Measurements from ENCODE around the gene NCOA1. TPM values are rescaled to one million over a fixed set of nuclear protein-coding genes. Genes with fewer than 3 reads are reported as not detected.

Gene NCOA1
- total RNA-seq, 1 donor from 2014 or later = 148 TPM

DNA sequence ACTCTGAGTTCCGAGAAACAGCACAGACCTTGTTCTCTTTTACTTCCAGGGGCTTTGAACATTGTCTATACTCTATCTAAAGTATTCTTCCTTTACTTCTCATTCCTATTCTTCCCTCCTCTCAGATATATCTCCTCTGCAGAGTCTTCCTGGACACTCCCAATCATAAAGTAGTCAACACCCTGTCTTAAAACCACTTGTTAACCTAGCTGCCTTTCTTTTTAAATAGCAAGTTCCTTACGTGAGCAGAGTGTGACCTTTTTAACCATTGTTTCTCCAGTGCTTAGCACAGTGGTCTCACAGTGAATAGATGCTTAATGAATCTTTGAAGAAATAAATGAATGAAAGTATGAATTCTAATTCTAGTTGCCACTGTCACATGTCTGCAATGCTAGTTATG lies 254.8 kb downstream of the NCOA1 start:
- no peak for DNase-seq

DNA sequence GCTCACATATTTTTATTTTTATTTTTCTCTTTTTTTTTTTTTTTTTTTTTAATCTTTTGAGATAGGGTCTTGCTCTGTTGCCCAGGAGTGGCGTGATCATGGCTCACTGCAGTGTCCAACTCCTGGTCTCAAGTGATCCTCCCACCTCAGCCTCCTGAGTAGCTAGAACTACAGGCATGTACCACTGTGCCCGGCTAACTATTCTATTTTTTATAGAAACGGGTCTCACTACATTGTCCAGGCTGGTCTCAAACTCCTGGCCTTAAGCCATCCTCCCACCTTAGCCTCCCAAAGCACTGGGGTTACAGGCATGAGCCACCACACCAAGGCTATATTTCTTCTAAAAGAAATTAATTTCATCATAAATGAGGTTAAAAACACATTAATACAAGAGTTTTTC lies 256.2 kb downstream of the NCOA1 start:
- DNase-seq = no peak

DNA sequence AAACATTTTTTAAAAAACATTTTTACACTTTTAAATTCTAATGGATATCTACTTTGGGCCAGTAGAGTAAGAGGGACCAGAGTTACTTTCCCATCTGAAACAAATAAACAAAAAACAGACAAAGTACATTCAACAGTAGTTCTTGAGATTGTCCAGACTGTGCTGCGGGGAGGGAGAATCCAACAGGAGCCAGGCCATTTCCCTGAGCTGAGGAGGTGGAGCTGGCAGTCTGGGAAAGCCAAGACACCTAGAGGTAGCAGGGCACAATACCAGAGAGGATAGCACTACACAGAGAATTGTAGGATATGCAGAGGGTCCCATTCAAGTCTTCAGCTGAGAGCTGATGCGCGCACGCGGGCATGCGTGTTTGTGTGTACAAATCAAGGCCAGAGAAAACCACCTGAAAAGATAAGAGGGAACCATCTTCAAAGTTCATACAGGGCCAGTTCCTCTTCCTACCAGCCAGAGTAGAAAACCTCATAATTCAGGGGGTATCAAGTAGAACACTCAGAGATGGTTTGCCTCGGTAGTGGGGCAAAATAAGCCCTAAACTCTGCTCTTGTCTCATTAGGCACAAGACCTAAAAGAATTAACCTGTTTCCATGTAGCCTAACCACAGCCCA lies 258.1 kb downstream of the NCOA1 start:
- DNase-seq = no peak

DNA sequence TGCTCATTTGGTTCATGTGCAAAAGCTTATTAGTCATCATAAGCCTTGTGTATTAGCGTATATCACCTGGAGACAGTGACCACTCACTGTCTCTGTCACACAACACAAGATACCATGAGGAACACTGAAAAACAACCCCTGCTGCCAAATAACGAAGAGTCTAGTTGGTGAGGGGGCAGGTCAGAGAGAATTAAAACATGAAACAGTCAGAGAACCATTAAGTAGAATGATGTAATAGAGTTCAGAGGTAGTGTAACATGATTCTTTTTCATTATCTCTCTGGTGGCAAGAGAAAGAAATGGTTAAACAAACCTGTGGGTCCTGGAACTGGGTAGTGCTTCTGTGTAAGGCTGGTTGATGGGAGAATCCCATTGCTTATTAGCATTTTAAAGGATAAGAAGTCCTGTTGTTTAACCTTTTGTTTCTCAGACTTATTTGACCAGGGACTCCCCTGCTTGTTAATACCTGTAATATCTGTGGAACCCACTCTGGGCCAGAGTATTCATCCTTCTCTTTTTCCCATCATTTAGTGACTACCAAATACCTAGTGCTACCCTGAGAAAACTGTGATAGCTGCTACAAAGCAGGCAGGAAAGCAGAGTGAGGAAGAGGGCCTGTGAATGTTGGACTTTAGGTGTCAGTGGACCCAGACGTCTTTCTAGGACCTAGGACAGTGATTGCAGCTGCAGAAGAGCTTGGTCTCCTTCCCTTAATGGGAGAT lies 264.1 kb downstream of the NCOA1 start:
- no peak for DNase-seq

DNA sequence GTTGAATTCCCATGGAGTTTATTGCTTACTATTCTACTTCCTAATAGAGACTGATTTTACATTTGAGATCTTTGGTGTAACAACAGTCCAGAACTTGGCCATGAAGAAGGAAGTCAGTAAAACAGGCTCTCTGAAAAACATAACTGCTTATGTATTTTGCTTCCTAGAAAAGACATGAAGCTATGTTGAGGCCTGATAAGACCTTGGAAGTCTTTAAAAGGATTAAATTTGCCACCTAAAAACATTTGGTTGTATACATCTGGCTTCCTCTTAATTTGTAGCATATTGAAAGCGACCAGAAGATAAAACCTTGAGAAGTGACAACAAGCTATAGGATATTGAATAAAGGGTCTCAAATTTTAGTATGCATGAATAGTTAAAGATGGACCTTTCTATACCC lies 265.7 kb downstream of the NCOA1 start:
- no peak for DNase-seq

DNA sequence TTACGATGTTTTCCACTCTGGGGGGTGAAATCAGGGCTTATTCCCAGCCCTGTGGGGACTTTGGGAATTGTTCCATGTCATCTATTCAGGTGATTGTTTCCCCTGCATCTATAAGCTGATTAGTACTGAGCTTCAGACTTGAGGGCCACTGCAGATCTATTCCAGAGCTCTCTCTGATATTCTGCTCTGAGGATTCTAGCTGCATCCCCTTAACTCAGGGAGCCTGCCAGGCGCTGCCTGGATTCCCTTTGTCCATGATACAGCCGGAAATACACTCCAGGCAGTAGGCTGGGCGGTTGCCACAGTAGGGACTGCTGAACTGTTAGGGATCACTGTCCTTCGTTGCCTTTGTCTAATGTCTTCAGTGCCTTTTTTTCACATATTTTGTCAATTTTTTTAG lies 270.8 kb downstream of the NCOA1 start:
- DNase-seq = no peak

DNA sequence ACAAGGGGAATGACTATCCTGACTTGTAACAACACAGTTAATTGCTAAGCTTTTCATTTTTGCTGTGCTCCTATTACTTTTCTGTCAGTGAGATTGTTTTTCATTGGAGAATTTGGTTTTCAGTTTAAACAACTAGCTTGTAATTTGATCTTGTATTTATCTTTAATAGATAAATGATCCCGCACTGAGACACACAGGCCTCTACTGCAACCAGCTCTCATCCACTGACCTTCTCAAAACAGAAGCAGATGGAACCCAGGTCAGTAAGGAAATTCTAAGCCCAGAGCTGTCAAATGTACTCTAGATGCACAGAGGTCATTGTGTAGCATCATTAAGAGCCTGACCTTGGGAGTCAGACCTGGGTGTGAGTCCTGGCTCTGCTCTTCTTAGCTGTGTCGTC lies 271.5 kb downstream of the NCOA1 start:
- no peak for DNase-seq

DNA sequence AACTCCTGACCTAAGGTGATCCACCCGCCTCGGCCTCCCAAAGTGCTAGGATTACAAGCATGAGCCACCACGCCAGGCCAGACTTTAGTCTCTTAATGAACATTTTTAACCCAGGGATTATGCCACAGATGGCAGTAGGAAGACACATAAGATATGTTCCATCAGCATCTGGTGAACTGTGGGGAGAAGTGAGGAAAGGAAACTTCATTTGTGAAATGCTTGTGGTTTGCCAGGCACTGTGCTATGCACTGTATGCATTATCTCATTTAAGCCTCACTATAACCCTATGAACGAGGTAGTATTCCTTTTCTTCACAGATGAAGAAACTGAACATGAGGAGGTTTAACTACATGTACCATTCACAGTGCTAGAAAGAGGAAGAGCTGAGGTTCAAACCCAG lies 272.8 kb downstream of the NCOA1 start:
- no peak for DNase-seq

DNA sequence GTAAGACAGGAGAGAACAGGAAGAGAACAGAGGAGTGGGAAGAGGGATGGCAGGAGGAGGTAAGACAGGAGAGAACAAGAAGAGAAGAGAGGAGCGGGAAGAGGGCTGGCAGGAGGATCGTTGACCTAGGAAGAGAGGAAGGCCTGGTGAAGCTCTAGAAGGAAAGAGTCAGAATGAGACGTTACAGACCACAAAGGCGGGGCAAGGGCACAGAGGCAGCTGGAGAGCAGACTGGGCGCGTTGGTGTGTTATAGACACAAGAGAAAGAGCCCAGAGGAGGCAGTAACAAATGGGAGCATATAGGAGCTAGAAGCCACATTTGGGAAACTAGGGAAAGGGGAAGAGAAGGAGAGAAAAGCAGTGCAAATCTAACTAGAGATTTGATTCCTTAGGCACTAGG lies 275.6 kb downstream of the NCOA1 start:
- DNase-seq = no peak

DNA sequence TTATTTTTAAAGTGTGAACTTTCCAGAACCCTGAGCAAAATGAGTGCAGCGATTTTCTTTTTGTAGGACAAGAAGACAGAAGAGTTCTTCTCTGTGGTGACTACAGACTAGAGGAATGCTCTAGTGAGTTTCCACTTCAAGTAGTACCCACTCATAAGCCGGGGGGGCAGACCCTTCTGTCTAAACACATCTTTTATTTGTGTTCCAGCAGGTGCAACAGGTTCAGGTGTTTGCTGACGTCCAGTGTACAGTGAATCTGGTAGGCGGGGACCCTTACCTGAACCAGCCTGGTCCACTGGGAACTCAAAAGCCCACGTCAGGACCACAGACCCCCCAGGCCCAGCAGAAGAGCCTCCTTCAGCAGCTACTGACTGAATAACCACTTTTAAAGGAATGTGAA lies 277.0 kb downstream of the NCOA1 start:
- no peak for DNase-seq

DNA sequence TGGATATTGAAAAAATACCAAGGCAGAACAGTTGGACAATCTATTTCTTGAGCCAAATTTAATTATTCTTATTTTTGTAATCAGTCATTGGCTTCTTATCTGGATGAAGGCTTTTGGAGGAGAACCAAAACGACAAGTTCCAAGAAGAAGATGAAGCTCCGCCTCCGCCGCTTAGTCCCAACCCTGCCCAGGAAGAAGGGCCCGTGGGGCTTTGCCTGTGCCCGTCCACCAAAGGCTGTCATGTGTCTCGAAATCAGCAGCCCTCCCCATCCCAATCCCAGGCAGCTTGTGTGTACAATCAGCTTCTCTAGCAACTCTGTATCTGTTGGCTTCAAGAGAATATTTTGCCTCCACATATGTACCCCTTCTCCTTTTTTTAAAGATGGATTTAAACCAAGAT lies 277.5 kb downstream of the NCOA1 start:
- DNase-seq = no peak

DNA sequence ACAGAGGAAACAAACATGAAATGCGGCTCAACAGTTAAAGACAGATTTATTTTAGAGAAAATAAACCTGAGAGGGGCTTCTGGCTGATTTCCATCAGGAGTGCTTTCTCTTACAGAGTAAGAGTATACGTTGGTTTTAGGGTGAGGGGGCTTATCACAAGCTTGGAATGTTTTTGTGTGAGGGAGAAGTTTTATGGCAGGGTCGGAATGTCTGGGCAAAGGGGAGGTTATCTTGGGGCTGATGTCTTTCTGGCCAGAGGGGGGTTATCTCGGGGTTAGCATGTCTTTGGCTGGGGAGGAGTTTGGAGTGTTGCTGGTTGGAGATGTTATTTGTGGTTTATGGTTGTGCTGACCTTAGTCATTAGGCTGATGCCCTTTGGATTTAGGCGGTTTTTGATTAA lies 280.0 kb downstream of the NCOA1 start:
- no peak for DNase-seq

DNA sequence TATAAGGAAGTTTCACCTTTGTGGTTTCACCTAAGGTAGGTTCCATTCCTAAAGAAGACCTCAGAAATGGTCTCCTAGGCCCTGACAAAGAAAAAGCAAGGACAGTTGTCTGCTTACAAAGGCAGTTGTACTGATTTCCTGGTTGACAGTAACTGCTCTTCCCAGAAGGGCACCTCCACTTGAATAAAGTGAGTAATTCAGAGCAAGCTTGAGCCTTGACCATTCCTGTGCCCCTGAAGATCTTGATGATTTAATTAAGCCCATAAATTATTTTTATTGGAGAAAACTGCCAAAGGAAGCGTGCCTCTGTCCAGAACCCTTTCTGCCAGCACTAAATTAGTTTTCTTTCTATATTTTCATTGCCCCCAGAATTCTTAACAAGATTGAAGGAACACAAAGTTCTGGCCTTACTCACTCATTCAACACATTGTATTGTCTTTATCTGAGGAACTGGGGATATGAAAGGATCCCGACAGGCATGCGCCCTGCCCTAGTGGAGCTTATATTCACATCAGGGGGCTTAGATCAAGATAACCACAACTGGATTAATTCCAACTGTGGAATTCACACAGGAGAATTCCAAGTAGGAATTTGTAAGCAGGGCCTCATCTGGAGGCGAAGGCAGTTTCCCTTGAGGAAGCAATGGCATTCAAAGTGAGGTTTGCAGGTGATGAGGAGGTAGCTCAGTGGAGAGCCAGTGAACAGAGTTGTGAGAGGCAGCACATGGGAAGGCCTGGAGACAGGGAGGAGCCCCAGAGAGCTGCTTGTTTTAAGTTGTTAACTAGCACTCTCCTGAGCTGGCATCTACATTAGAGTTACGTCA lies 280.9 kb downstream of the NCOA1 start:
- no peak for DNase-seq

DNA sequence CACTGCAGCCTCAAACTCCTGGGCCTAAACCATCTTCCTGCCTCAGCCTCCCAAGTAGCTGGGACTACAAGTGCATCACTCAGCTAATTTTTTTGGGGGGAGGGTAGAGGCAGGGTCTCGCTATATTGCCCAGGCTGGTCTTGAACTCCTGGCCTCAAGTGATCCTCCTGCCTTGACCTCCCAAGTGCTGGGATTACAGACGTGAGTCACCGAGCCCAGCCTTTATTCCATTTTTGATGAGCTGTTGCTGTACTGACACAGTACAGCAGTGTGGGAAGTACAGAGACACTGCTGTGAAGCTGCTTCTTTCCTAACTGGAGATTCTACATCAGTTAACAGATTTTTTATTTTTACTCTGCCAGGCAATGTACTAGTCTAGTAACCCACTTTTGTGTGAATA lies 283.3 kb downstream of the NCOA1 start:
- no peak for DNase-seq

DNA sequence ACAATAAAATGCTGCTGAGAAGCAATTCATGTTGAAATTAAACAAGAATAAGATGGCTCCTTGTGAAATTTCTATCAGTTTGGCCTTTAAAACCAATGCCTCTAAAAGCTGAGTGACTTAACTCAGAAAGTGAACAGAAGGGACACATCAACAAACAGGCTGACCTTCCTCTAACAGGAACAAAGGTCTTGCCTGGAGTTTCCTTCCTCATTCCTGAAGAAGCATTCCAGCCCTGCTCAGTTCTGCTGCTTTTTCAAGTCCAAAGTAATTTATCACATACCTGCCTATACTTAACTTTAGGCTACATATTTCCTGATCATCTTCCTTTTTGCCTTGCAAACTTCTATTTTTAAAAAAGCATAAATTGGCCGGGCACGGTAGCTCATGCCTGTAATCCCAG lies 288.1 kb downstream of the NCOA1 start:
- DNase-seq = no peak

DNA sequence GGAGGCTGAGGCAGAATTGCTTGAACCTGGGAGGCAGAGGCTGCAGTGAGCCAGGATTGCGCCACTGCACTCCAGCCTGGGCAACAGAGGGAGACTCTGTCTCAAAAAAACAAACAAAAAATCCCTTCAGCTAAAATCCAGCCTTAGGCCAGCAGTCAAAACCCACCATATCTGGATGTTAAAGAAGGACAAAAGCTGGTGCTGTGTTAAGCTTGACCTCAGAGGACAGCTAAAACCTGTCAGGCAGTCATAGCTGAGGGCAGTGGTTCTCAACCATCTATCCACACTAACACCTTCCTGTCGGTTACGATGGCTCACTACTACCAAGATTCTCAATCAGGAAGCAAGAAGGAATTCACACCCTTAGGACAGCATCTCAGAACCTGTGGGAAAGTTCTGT lies 292.6 kb downstream of the NCOA1 start:
- no peak for DNase-seq

DNA sequence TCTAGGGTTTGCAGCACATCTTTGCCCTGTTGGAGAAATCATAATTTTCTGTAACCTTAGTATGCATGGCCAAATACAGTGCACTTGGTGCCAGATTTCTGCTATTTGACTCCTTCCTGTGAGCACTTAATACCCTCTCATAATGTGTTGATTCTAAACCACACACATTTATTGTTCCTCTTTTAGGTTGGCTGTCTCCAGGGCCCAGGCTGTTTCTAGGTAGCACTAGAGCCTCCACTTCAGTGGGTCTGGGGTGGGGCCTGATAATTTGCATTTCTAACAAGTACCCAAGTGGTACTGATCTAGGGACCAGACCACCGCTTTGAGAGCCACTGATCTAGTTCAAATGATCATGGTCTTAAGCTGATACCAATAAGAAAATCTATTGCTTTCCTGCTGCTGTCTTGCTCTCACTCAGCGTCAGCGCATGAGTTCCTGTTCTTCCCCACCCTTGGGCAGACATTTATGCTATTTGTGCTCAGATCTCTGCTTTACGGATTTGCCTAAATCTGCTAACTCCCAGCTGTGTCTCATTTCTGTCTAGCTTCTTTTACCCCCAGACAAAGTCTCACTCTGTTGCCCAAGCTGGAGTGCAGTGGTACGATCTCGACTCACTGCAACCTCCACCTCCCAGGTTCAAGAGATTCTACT lies 294.7 kb downstream of the NCOA1 start:
- DNase-seq = no peak

DNA sequence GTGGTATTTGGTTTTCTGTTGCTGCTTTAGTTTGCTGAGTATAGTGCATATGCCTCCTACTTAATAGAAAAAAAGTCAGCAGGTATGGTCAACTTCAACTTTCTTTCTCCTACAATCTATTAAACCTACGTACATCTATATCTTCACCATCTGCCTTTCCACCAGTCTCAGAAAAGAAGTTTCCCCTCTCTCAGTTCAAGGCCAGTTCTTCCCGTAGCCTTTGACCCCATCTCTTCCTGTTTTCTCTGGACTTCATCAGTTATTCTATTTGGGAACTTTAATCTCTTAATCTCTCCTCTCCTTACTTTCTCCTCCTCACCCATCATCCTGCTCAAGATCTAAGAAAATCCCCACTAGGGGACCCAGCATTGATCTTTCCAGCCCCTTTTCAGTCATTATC lies 296.5 kb downstream of the NCOA1 start:
- no peak for DNase-seq

DNA sequence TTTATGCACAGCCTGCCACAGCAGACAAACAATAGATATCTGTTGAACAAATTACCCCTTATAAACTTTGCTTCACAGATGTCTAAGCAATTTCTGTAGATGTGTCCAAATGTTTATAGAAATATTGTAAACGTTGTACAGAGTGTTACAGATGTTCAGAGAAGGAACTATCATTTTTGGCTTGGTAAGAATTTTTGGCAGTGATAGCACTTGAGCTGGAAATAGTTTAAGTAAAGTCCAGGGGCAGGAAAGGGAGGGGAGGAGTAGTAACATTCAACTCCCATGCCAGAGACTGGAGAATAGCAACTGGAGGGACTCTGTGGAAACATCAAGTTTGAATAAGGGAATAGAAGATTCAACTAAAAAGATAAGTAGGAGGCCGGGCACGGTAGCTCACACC lies 297.8 kb downstream of the NCOA1 start:
- no peak for DNase-seq

DNA sequence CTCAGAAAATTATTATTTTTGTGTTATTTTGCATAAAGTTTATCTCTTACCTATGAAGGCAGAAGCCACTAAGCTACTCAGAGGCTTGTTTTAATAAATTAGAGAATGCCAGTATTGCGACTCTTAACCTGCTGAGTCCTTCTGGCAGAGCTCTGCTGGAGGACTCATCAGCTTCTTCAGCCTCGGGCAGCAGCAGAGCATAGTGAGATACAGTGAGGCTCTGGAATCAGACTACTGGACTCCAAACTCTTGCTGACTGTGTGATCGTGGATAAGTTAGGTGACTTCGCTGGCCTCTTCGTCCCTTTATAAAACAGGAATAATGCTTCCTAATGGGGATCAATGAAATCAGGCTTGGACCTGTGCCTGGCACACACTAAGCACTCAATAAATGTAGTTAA lies 300.4 kb downstream of the NCOA1 start:
- no peak for DNase-seq

DNA sequence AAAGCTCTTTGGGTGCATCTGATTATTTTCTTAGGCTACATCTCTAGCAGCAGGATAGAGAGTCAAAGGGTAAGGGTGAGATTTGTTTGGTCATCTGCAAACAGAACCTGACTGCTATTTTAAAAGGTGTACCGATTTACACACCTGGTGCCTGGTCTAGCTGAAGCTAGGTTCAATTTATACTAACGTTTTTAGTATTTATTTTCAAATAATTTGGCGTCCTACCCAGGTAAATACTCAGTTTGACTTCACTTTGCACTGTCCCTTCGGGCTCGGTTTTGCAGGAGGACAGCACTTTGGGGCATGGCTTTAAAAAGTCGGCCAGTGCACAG lies 301.5 kb downstream of the NCOA1 start:
- DNase-seq = no peak

DNA sequence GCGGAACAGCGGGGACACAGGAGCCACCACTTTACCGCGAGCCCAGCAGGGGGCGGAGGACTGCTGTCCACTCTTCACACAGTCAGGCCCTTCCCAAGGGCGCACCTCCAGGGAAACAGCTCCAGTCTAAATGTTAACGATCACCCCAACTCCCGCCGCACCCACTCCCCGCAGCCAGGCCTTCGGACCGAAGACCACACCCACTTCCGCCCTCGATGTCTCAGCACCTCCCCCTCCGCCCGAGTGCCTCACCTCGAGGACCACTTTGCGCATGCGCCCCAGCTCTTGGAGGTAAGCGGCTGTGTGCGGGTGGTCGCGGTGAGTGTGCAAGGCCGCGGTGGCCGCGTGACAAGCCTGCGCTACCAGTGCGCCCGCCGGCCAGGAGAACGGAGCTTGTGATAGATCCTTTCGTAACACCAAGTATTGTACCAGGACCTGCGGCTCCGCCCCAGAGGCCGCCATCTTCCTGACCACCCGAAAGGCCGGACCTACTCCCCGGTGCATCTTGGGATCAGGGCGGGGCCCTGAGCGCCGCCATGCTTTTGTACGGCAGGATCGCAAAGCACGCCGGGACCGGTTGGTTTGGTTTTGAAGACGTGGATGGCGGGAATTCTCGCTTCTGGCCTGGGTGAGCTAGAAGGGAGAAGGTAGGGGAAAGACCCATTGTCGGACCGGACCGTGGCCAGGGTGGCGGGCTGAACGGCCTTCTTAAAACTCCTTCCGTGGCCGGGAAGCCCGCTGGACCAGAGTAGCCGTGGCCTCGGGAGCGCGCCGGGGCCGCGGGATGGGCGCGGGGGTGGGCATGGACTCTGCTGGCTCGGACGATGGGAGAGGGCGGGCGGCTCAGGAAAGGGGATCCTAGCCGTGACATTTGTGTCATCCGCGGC lies 302.1 kb downstream of the NCOA1 start, which contains the start of the genes CENPO and PTRHD1:
TSS of gene CENPO (plus strand) at position 552 of the 887 bp plus-strand sequence. CDS start 495 bp downstream, outside the sequence.
TSS of gene PTRHD1 (minus strand) at position 518 of the 887 bp plus-strand sequence. CDS start at position 504, 14 bp downstream.
- peak; percentile 94 for DNase-seq

All from occipital lobe (tissue), 2 donors.